ENCODE results near the gene KIR3DL1.

The KIR3DL1 gene

DNA sequence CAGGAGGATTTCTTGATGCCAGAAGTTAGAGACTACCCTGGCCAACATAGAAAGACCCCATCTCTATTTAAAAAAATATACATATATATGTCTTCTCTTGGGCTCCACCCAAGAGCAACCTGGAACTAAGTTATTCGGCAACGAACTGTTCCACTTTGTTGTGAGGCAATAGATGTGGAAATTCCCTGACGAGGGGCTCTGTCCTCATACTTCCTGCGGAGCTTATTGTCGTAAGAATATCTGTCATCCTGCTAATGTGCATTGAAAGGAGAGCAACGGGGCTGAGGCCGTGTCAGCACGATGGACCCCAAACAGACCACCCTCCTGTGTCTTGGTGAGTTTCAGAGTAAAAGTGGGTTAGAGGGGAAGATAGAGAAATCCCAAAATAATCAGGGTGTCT is 57.7 kb downstream of the KIR3DL1 start, which contains the start of gene FCAR:
TSS of gene FCAR (plus strand) at position 246 of the 400 bp plus-strand sequence. CDS start at position 301, 55 bp downstream.
- in situ Hi-C loops (cut with HindIII; ENCODE audit: low pct_ligation_motif_present, low pct_unique_long_range_greater_than_20kb, low sequenced_read_pairs) = no loop called here

DNA sequence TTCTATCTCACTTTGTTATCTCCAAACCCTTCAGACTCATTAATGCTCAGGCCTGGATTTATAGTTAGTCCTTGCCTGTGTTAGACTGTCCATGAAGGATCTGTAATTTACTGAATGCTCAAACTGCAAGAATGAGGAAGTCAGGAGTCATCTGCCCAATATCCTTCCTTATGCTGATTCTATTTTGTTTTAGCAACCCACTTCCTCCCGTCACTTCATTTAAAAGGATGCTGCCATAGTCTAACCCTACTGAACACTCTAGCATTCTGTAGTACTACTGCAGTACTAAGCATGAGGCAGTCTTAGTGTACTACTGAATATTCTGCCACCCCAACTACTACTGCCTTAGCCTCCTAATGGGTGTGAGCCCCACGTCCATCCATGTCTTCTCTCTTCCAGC is 59.2 kb downstream of the KIR3DL1 start:
- in situ Hi-C loops (cut with HindIII; ENCODE audit: low pct_ligation_motif_present, low pct_unique_long_range_greater_than_20kb, low sequenced_read_pairs) = no loop called here
- no peak for DNase-seq

More for the DNA sequence above, 57.7 kb downstream of the KIR3DL1 start, which contains the start of gene FCAR:
- no peak for DNase-seq

DNA sequence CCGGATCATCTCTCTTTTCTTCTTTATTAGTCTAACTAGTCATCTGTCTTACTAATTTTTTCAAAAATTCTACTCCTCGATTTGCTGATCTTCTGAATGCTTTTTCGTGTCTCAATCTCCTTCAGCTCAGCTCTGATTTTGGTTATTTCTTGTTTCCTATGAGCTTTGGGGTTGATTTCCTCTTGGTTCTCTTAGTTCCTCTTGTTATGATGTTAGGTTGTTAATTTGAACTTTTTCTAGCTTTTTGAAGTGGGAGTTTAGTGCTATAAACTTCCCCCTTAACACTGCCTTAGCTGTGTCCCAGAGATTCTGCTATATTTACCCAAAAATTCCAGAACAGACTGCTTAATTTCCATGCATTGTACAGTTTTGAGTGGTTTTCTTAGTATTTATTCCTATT is 61.2 kb downstream of the KIR3DL1 start:
- in situ Hi-C loops (cut with HindIII; ENCODE audit: low pct_ligation_motif_present, low pct_unique_long_range_greater_than_20kb, low sequenced_read_pairs) = no loop called here
- DNase-seq = no peak

Data from ACHN (cell line).